ENCODE measurements around the gene GLOD4.
"Not testable (repeated sequence)": the region's sequence is repeated elsewhere in the genome, so short reads cannot be mapped to it uniquely, and the experiment has no call there.

- not testable (repeated sequence) for TF ChIP-seq CTCF (IDR thresholded peaks at IDR 0.05; ENCODE audit: insufficient read depth, low read length); REST (IDR thresholded peaks at IDR 0.05; ENCODE audit: insufficient replicate concordance, low read depth)
Measured at GRCh38 chr17:805886-806285, 23.8 kb upstream of the GLOD4 start.
